K562 (cell line): Measurements from ENCODE around the gene PPP3CB. TPM values are rescaled to one million over a fixed set of nuclear protein-coding genes. Genes with fewer than 3 reads are reported as not detected.
A peak's percentile ranks its signal among the peaks of the same experiment; 100 is the strongest.

ENCODE experiments used
- BRD9 ChIP-seq: fragments of 450-650 bp; IDR thresholded peaks from 2 replicates; pipeline ENCODE4 v1.6.1; 2018; ENCODE audit warnings: low read depth; ENCODE audit not compliant: partially characterized antibody
- E2F1 ChIP-seq: sonication (generic); formaldehyde crosslinking; IDR thresholded peaks from 2 replicates; pipeline ENCODE4 v1.8.1; 2023; ENCODE audit warnings: mild to moderate bottlenecking, missing genetic modification reagents, moderate library complexity
- E2F4 ChIP-seq: sonication (generic); formaldehyde crosslinking; IDR thresholded peaks from 2 replicates; pipeline ENCODE4 v1.8.0; 2022; ENCODE audit warnings: mild to moderate bottlenecking, low read depth, missing genetic modification reagents
- FOXK2 ChIP-seq, 2 experiments: fragments of 450-650 bp; IDR thresholded peaks in 1 of 2; conservative IDR thresholded peaks in 1 of 2; 2 replicates each; pipeline ENCODE4 v1.6.1; 2016; ENCODE audit warnings: low read depth in 2 of 2, mild to moderate bottlenecking in 1 of 2
- HDGF ChIP-seq: fragments of 450-650 bp; IDR thresholded peaks from 2 replicates; pipeline ENCODE4 v1.6.1; 2016
- HMGN3 ChIP-seq: IDR thresholded peaks from 2 replicates; pipeline ENCODE4 v1.6.1; 2011; ENCODE audit warnings: borderline replicate concordance, low read depth, mild to moderate bottlenecking, mixed read lengths, low read length; ENCODE audit not compliant: insufficient read length; ENCODE audit errors: extremely low read depth
- HMGXB4 ChIP-seq: sonication (generic); formaldehyde crosslinking; IDR thresholded peaks from 2 replicates; pipeline ENCODE4 v1.8.1; 2023; ENCODE audit warnings: mild to moderate bottlenecking, missing genetic modification reagents
- HNRNPUL1 ChIP-seq: fragments of 200-400 bp; formaldehyde crosslinking; IDR thresholded peaks from 2 replicates; pipeline ENCODE4 v1.6.1; 2017; ENCODE audit warnings: low read length
- HSF4 ChIP-seq: fragments of 250-450 bp; sonication (Bioruptor Pico); IDR thresholded peaks from 2 replicates; pipeline ENCODE4 v2.1.2; 2022; ENCODE audit warnings: mild to moderate bottlenecking, moderate library complexity, borderline replicate concordance
- PHF20 ChIP-seq: fragments of 450-650 bp; IDR thresholded peaks from 2 replicates; pipeline ENCODE4 v1.6.1; 2018; ENCODE audit not compliant: partially characterized antibody
- PRDM10 ChIP-seq: fragments of 450-650 bp; IDR thresholded peaks from 2 replicates; pipeline ENCODE4 v1.6.1; 2018; ENCODE audit not compliant: partially characterized antibody
- RBM34 ChIP-seq: fragments of 200-400 bp; formaldehyde crosslinking; IDR thresholded peaks from 2 replicates; pipeline ENCODE4 v1.6.1; 2018; ENCODE audit warnings: low read length, borderline replicate concordance; ENCODE audit not compliant: insufficient read depth
- SMARCE1 ChIP-seq: fragments of 450-650 bp; IDR thresholded peaks from 2 replicates; pipeline ENCODE4 v1.7.1; 2016; ENCODE audit warnings: mild to moderate bottlenecking
- SNIP1 ChIP-seq: fragments of 450-650 bp; IDR thresholded peaks from 2 replicates; pipeline ENCODE4 v1.7.1; 2017; ENCODE audit warnings: low read depth, mild to moderate bottlenecking
- SP1 ChIP-seq: sonication (generic); formaldehyde crosslinking; IDR thresholded peaks from 2 replicates; pipeline ENCODE4 v1.8.1; 2022; ENCODE audit warnings: mild to moderate bottlenecking, missing genetic modification reagents
- SREBF2 ChIP-seq: sonication (generic); formaldehyde crosslinking; IDR thresholded peaks from 2 replicates; pipeline ENCODE4 v1.4.0; 2020; ENCODE audit warnings: mild to moderate bottlenecking, missing genetic modification reagents
- TCFL5 ChIP-seq: fragments of 250-450 bp; sonication (Bioruptor Pico); conservative IDR thresholded peaks from 2 replicates; pipeline ENCODE4 v1.6.1; 2021; ENCODE audit warnings: mild to moderate bottlenecking, moderate library complexity, matching md5 sums
- XRCC3 ChIP-seq: fragments of 450-650 bp; IDR thresholded peaks from 2 replicates; pipeline ENCODE4 v1.6.1; 2017; ENCODE audit warnings: mild to moderate bottlenecking, moderate library complexity
- ZNF311 ChIP-seq: fragments of 250-450 bp; sonication (Bioruptor Pico); IDR thresholded peaks from 2 replicates; pipeline ENCODE4 v1.4.0; 2020; ENCODE audit warnings: mild to moderate bottlenecking, moderate library complexity
- ZNF444 ChIP-seq: fragments of 250-450 bp; sonication (Bioruptor Pico); IDR thresholded peaks from 2 replicates; pipeline ENCODE4 v1.4.0; 2020; ENCODE audit warnings: mild to moderate bottlenecking, moderate library complexity
- polyA plus RNA-seq, 8 experiments: library from polyadenylated mRNA; depleted of rRNA in 4 of 8; stranded (reverse) in 5 of 8; unstranded in 3 of 8; fragments of >200 nt; fragmentation: Nextera tagmentation in 2 of 8; fragmentation: Illumina TruSeq in 1 of 8; extraction: Ambion mirVana in 2 of 8; extraction: Trizol in 1 of 8; gene quantifications; 2 replicates each; pipeline versions ENCODE4 v1.2.1 to v1.2.3, GENCODE V29; 2011 to 2014; ENCODE audit warnings: inconsistent platforms in 1 of 8, missing spikeins in 1 of 8
- total RNA-seq, 7 experiments: library from RNA; depleted of rRNA in 6 of 7; stranded (reverse); fragments of >200 nt in 6 of 7; fragmentation: Illumina TruSeq in 2 of 7; extraction: Trizol in 2 of 7; gene quantifications; 2 replicates each; pipeline versions ENCODE4 v1.2.1 to v1.2.3, GENCODE V29; 2011 to 2021; ENCODE audit warnings: low replicate concordance in 1 of 7

PPP3CB gene
- total and polyA plus RNA-seq, 9 of the 15 experiments (the other 6 are each of a cell fraction or from before 2014, with no cell fraction given) = 9.6 to 27.6 (median 17.8) TPM

- TF ChIP-seq SREBF2 (CRISPR knock-in tag) (no peak), HSF4 (CRISPR knock-in tag) (no peak), E2F1 (CRISPR knock-in tag) (peak; percentile 23; the same call in 1 of the 2 replicates), SMARCE1 (peak; percentile 66), RBM34 (no peak), HNRNPUL1 (no peak), PRDM10 (peak; percentile 7), FOXK2 (conservative IDR thresholded peaks at IDR 0.05 in 1 of 2, IDR thresholded peaks at IDR 0.05 in 1 of 2; ENCODE audit: low read depth in 2 of 2) (no peak; a peak in 2 of 4 replicates), PHF20 (peak; percentile 87), HDGF (0 out of 2 replicates have a peak, but pooled peaks have one; percentile 23), SNIP1 (no peak), SP1 (CRISPR knock-in tag) (peak; percentile 95), ZNF444 (CRISPR knock-in tag) (no peak), HMGN3 (peak; percentile 55), HMGXB4 (CRISPR knock-in tag) (peak; percentile 82), E2F4 (CRISPR knock-in tag) (peak; percentile 8; the same call in 1 of the 2 replicates), BRD9 (peak; percentile 80), TCFL5 (no peak), ZNF311 (no peak), XRCC3 (no peak)
These were observed 82.1 kb downstream of the PPP3CB start, which contains the start of gene ANXA7 (continued) for GRCh38 chr10:73413528-73414229.
